T-helper 1 cell (primary cell): ENCODE results near the gene SERINC3.

Source experiments
- DNase-seq, 5 donors: peaks; one replicate each; pipeline ENCODE4 v3.0.0-alpha.2; 2012 to 2020

SERINC3 gene

DNA sequence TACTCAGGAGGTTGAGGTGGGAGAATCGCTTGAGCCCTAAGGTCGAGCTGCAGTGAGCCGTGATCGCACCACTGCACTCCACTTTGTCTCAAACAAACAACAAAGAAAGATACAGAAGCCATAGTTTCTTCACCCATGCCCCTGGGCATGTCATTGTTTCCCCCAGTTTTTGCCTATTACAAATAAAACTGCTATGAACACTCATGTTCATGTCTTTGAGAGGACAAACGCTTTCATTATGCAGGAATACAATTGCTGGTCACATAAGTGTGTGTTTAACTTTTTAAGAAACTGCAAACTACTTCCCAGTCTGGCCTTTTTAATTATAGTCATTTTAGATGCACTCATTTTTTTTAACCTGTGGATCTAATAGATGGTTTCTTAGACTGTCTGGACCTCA lies 58.4 kb downstream of the SERINC3 start:
- no peak for DNase-seq

DNA sequence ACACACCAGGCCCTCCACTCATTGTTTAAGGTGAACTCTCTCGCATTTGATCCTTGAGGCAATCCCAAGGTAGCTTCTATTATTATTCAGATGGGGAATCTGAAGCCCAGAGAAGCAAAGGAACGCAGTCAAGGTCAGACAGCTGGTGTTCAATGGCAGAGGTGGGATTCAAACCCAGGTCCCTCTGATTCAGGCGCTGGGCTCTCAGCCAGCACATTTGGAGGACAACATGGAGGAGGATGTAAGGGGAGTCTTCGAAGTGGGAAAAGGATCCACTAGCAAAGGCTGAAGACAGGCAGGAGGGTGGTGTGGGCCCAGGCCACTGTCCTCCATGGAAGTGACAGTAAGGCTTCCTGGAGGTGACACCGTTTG lies 60.1 kb downstream of the SERINC3 start:
- DNase-seq = no peak

DNA sequence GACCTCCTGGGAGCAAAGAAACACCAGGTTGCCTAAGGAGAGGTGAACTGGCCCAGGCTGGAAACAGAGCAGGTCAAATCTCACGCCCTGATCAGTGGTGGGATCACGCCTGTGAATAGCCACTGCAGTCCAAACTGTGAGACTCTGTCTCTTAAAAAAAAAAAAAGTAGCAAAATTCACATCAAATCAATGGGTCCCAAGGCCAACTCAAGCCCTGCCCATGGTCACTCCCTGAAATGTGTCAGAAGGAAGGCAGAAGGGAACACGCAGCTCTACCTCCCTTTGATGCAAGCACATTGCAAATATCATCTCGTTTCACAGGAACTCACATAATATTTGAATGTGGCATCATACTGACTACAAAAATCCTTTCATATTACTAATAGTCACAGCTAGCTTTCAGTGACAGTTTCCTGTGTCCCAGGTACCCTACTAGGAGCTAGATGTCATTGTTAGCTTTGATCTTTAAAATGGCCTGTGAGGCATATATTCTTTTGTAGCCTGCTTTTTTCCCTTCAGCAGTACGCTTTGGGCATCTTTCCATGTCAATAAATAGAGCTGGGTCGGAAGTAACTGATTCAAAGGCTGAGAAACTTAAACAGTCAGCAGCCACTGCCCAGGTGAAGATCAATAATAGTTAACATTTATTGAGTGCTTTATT lies 60.6 kb downstream of the SERINC3 start:
- DNase-seq = no peak

DNA sequence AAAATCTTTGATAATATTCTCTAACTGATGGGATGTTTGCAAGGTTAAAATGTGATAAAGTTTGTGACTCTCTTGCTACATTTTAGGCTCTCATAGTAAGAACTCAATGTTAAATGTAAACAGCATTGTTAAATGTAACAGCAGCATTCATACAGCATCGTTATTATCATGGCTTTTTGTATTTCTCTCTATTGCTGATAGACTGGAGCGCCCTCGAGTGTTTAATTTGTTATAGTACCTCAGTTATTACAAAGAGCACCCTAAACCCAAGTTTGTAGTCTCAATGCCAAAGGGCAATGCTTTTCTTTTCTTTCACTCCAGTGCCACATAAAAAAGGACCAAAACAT lies 61.1 kb downstream of the SERINC3 start:
- DNase-seq = no peak

DNA sequence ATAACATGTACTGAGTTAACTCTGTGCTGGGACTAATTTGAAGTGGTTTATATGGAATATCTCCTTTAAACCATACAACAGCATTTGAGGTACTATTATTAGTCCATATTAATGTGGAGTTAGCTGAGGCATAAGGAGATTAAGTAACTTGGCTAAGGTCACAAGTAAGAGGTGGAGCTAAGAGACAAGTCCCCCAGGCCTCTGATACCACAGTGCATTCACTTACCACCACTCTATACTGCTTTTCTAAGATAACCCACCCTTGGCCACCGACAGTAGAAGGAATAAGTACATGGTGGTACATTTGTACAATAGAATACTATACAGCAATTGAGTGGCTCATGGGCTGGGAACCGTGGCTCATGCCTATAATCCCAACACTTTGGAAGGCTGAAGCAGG lies 62.6 kb downstream of the SERINC3 start:
- DNase-seq = no peak

DNA sequence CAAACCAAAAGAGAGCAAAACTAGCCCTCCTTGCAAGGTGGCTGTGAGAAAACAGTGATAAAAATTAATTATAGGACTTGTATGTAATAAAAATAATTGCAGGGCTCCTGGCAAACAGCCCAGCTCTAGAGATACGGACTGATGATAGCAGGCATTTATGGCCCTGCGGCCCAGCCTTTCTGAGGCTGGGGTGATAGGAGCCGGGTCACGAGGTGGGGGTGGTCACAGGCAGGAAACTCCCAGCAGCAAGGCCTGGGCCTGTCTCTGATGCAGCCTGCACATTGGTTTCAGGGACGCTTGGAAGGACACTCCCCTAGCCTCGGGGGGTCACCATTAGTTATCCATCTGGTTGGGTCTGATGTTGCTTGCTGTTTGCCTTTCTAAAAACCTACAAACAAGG lies 64.9 kb downstream of the SERINC3 start:
- no peak for DNase-seq

DNA sequence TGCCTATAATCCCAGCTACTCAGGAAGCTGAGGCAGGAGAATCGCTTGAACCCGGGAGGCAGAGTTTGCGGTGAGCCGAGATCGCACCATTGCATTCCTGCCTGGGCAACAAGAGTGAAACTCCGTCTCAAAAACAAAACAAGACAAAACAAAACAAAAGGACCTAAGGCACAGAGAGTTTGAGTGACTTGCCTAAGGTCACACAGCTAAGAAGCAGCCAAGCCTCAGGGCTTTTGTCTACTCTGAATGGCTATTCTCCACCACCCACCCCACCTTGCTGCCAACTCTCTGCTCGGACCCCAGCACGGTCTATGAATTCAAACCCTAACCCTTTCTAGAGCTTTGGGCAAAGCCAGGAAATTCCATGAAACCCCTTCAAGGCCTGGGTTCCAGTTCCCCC lies 65.3 kb downstream of the SERINC3 start:
- DNase-seq = no peak

DNA sequence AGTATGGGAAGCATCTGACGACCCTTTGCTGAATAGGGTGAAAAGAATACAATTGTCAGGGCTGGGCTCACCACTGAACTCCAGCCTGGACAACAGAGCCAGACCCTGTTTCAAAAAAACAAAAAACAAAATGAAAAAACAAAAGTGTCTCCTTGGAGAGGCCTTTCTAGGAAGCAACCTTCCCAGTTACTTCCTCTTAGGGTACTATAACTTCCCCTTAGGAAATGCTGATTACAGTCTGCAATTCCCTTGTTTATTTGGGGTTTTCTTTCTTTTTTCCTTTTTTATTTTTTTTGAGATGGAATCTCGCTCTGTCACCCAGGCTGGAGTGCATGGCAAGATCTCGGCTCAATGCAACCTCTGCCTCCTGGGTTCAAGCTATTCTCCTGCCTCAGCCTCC lies 66.7 kb downstream of the SERINC3 start:
- DNase-seq = no peak

DNA sequence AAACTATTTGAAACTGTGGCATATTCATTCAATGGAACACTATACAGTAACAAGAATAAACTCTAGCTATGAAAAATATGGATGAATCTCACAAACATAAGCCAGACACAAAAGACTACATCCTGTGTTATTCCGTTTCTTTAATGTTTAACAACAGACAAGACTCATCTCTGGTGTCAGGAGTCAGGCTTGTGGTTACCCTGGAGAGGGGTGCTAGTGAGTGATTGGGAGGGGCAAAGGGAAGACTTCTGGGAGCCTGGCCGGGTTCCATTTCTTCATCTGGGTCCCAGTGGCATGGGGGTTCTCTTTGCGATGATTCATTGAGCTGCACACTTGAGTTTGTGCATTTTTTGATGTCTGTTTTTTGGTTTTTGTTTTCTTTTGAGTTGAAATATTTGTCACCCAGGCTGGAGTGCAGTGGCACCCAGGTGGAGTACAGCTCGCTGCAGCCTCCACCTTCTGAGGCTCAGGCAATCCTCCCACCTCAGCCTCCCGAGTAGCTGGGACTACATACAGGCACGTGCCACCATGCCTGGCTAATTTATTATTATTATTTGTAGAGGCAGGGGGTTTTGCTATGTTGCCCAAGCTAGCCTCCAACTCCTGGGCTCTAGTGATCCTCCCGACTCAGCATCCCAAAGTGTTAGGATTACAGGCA lies 67.4 kb downstream of the SERINC3 start:
- no peak for DNase-seq

DNA sequence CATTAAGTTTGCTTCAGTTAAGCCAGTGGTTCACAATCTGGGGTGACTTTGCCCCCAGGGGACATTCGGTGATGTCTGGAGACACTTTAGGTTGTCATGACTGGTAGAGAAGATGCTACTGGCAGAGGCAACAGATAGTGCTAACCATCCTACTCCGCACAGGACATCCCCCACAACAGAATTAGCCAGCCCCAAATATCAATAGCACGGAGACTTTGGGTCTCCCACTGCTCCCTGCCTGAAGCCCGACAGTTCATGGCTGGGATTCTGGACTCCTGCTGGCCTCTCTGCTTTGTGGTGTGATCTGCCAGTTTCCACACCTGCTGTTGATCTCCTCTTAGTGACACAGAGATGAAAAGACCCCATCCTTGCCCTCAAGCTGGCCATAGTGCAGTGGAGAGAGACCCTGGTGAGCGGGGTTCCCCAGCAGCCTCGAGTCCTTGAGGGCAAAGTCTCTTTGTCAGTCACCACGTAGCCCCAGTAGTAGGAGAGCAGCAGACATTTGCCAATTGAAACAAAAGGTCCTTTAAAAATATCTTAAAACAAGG lies 70.9 kb downstream of the SERINC3 start:
- DNase-seq = no peak

DNA sequence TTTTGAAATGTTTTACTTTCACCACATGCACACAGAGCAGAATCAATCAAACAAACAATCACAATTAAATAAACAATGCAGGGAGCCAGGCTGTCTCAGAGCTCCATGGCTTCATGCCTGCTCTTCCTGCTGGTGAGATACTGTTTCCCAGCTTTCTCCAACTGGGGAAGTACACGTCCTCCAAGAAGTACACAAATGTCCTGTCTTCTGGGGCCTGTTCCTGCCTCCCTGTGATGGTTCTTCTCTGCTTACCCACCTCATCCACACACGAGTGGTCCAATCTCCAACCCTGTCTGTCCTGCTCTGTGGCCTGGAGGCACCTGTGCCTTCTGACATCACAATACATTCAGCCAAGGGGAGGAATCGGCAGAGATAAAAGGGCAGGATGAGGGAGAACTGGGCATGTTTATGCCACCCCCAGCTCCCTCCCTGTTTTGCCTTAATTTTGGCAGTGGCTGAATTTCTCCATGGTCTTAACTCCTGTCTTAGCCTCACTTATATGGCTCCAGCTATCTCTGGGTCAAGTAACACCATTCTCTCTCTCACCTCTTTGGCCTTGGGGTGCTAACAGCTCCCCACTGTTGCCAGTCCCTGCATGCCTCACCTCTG lies 71.5 kb downstream of the SERINC3 start:
- DNase-seq = no peak

DNA sequence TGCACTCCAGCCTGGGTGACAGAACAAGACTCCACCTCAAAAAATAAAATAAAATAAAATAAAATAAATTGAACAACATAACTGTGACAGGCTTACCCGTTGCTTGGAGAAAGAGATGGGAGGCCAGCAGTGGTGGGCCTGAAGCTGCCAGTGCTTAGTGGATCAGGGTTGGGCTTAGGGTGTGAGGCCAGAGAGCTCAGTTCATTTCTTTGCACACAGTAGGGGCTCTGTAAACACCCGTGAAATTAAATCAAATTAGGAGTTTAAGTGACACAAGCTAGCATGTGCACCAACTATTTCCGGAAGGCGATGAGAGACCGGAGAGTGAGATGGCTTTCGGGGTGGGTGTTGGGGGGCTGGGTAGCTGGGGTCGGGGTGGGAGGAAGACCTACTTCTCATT lies 72.0 kb downstream of the SERINC3 start:
- DNase-seq = no peak

DNA sequence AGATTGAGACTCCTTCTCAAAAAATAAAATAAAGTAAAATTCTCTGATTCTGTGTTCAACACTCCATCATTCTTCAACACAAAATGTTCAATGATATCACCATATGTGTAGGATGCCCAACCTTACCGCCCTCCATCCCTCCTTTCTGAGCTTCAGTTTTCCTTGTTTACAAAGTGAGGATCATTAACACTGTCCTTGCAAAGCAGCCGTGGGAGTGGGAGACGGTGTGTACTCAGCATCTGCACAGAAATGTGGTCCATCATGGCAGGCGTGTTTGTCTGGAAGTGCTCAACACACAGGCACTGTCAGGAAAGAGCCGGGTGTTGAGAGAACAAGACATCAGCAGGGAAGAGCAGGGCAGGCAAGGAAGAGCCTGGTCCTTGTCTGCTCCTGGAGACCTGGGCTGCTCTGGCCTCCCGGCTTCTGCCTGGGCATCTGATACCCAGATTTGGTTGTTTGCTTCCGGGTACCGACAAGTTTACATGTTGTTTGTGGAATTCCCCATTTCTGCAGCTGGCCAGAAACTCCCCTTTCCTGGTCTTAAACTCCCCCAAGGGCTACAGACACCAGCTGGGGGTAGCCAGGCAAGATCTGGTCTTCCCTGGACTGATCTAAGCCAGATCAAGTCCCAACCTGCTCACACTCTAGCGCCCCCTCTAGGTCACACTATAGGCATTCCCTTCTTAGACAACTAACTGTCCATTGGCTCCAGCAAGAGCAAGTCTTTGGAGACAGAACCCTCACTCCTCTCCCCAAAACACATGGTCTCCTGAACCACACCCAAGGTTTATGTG lies 72.9 kb downstream of the SERINC3 start:
- DNase-seq = peak in 1 of 5 donors; percentile 6

DNA sequence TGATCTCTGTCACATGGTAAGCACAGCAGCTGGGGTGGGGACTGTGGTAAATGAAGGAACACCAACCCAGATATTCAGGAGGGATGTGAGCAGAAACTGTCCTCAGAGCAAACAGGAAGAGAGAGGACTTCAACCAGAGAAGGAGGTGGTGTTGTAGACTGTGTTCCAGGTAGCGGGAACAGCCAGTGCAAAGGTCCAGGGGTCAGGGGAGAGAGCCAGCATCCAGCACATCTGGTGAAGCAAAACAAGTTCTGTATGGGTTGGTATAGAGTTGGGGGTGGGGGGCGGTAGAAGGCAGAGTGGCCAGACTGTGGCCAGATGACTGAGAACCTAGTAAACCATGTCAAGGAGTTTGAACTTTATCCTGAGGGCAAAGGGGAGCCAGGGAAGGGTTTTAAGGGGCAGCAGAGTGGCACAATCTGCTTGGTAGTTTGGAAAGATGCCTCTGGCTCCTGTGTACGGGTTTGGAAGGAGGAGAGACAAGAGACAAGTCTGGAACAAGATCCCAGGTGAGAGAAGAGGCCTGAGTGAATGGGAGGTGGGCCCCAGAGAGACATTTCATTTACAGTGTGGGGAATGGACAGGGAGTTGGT lies 73.9 kb downstream of the SERINC3 start:
- no peak for DNase-seq
